Measurements from ENCODE around the gene TMEM190.

TMEM190 gene

DNA sequence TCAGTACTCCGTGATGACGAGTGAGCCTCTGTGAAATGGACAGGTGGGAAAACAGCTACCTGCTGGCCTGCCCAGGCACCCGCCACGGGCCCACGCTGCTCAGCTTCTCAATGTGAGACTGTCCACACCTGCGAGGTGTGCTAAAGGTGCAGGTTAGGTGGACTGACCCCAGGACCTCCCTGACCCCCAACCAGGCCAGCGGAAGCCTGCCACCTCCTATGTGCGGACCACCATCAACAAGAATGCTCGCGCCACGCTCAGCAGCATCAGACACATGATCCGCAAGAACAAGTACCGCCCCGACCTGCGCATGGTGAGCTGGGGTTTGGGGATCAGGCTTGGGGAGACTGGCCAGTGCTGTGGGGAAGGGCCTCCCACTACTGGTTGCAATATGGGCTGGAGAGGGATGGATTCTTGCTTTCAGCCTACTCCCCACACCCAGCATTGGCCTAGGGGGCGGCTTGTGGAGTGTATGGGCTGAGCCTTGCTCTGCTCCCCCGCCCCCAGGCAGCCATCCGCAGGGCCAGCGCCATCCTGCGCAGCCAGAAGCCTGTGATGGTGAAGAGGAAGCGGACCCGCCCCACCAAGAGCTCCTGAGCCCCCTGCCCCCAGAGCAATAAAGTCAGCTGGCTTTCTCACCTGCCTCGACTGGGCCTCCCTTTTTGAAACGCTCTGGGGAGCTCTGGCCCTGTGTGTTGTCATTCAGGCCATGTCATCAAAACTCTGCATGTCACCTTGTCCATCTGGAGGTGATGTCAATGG is 11.3 kb downstream of the TMEM190 start:
- H3K4me3 ChIP-seq (replicated peaks in 1 of 2; ENCODE audit: low read depth in 2 of 2, low read length in 2 of 2), result peak overlapping the region; percentile 95 to 97
- no peak for DNase-seq (ENCODE audit: low read depth in 2 of 2)
- TF ChIP-seq, protein P1, sequence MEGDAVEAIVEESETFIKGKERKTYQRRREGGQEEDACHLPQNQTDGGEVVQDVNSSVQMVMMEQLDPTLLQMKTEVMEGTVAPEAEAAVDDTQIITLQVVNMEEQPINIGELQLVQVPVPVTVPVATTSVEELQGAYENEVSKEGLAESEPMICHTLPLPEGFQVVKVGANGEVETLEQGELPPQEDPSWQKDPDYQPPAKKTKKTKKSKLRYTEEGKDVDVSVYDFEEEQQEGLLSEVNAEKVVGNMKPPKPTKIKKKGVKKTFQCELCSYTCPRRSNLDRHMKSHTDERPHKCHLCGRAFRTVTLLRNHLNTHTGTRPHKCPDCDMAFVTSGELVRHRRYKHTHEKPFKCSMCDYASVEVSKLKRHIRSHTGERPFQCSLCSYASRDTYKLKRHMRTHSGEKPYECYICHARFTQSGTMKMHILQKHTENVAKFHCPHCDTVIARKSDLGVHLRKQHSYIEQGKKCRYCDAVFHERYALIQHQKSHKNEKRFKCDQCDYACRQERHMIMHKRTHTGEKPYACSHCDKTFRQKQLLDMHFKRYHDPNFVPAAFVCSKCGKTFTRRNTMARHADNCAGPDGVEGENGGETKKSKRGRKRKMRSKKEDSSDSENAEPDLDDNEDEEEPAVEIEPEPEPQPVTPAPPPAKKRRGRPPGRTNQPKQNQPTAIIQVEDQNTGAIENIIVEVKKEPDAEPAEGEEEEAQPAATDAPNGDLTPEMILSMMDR (IDR thresholded peaks at IDR 0.05; ENCODE audit: low read depth, low read length), result no peak

DNA sequence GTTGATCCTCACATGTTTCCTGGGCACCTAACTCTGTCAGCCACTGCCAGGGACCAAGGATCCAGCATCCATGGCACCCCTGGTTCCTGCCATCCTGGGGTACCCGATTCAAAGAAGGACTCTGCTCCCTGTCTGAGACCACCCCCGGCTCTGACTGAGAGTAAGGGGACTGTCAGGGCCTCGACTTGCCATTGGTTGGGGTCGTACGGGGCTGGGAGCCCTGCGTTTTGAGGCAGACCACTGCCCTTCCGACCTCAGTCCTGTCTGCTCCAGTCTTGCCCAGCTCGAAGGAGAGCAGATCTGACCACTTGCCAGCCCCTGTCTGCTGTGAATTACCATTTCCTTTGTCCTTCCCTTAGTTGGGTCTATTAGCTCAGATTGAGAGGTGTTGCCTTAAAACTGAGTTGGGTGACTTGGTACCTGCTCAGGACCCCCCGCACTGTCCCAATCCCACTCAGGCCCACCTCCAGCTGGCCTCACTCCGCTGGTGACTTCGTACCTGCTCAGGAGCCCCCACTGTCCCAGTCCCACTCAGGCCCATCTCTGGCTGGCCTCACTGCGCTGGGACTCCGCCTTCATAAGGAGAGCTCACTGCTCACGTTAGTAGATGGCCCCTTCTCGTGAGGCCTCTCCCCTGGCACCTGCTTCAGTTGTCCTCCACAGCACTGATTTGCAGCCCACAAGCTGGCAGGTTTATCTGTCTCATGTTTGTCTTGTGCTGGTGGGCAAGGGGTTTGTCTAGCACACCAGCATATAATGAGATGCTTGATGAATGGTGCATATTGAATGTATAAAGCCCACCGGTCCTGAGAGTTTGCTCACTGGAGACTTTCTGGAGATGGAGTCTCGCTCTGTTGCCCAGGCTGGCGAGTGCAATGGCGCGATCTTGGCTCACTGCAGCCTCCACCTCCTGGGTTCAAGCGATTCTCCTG is 13.0 kb downstream of the TMEM190 start:
- no peak for DNase-seq (ENCODE audit: low read depth in 2 of 2)
- no peak overlapping the region for H3K4me3 ChIP-seq (replicated peaks in 1 of 2; ENCODE audit: low read depth in 2 of 2, low read length in 2 of 2)
- TF ChIP-seq, protein P1 (IDR thresholded peaks at IDR 0.05; ENCODE audit: low read depth, low read length), result no peak

DNA sequence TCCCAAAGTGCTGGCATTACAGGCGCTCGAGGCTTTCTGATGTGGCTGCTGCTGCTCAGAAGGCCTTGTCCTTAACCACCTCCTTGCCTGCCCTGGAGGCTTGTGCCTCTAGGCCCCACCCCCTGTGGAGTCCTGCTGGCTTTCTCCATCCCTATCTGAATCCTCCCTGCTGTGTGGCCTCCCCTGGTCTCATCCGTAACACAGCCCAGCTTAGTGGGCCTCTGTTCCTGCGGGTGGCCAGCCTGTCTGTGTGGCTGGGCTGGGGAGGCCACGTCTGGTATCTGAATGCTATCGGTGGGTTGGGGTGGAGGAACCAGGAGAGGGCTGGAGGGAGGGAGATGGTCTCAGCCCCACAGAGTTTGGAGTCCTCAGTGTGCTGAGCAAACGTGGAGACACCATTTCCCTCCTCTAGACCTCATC is 13.8 kb downstream of the TMEM190 start:
- TF ChIP-seq, protein P1 (IDR thresholded peaks at IDR 0.05; ENCODE audit: low read depth, low read length), result no peak
- DNase-seq (ENCODE audit: low read depth in 2 of 2), result no peak

DNA sequence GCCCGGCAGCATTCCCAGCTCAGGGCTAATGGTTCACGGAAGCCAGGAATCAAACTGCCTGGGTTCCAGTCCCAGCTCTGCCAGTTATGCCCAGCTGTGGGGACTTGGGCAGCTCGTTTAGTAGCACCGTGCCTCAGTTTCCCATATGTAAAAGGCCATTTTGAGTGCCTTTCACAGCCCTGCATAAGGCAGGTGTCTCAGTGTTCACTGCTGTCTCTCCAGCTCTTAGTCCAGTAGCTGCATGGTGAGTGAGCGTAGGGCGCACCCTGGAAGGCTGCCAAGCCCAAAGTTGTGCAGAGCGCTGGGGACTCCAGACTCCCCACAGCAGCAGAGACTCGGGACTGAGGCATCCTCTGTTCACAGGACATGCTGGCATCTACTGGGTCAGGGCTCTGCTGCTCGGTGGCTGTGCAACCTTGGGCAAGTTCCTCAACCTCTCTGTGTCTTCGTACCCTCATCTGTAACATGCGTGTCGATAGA is 14.6 kb downstream of the TMEM190 start:
- TF ChIP-seq, protein P1 (IDR thresholded peaks at IDR 0.05; ENCODE audit: low read depth, low read length), result no peak
- H3K4me3 ChIP-seq (replicated peaks in 1 of 2; ENCODE audit: low read depth in 2 of 2, low read length in 2 of 2), result no peak overlapping the region
- no peak for DNase-seq (ENCODE audit: low read depth in 2 of 2)

More for the DNA sequence above, 13.8 kb downstream of the TMEM190 start:
- H3K4me3 ChIP-seq (replicated peaks in 1 of 2; ENCODE audit: low read depth in 2 of 2, low read length in 2 of 2), result no peak overlapping the region

DNA sequence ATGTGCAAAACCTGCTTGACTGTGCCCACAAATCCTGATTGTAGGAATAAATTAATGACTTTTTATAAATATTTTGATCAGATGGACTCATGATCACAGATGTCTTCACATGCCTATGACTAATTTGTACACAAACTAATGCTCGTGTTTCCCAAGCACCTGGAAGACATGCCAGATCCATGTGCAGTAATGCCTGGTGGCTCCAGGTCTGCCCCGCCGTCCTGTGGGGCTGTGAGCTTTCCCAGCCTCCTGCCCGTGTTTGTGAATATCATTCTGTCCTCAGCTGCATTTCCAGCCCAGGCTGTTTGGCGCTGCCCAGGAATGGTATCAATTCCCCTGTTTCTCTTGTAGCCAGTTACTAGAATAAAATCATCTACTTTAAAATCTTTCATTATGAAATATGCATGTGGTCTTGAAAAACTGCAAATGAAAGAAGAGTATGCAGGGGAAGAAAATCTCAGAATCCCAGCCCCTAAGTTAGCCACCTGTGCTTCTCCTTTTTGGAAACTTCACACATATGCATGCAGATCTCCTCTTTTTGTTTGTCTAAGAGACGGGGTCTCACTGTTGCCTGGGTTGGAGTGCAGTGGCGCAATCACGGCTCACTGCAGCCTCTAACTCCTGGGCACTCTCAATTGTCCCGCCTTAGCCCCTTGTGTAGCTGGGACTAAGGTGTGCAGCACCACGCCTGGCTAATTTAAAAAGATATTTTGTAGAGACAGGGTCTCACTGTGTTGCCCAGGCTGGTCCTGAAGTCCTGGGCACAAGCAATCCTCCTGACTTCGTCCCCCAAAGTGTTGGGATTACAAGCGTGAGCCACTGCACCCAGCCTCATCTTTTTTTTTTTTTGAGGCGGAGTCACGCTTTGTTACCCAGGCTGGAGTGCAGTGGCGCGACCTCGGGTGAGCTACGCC is 15.3 kb downstream of the TMEM190 start:
- TF ChIP-seq, protein P1 (IDR thresholded peaks at IDR 0.05; ENCODE audit: low read depth, low read length), result no peak
- DNase-seq (ENCODE audit: low read depth in 2 of 2), result no peak
- H3K4me3 ChIP-seq (replicated peaks in 1 of 2; ENCODE audit: low read depth in 2 of 2, low read length in 2 of 2), result no peak overlapping the region

Data from cardiac fibroblast (primary cell).